RWPE2 (cell line): ENCODE measurements around the gene R3HDM2.

ENCODE experiments used
- ATAC-seq: fragments of 200-7000 bp; cut with Tn5 transposase; 3 replicates; pipeline ENCODE4 v1.9.1; 2021; ENCODE audit warnings: low read depth
- DNase-seq: peaks from one replicate; pipeline ENCODE4 v3.0.0-alpha.2; 2020; ENCODE audit warnings: low spot score
- H3K27ac ChIP-seq: fragments of 450-650 bp; 2 replicates; pipeline ENCODE4 v1.5.1; 2017; ENCODE audit warnings: mild to moderate bottlenecking; ENCODE audit not compliant: poor library complexity, severe bottlenecking
- H3K27me3 ChIP-seq: fragments of 250-450 bp; sonication (Bioruptor Pico); 2 replicates; pipeline ENCODE4 v1.5.1; 2021; ENCODE audit warnings: mild to moderate bottlenecking, moderate library complexity; ENCODE audit not compliant: insufficient read depth, poor library complexity, severe bottlenecking
- H3K36me3 ChIP-seq: fragments of 250-450 bp; sonication (Bioruptor Pico); 2 replicates; pipeline ENCODE4 v1.5.1; 2020; ENCODE audit warnings: low read depth, mild to moderate bottlenecking, moderate library complexity
- H3K4me1 ChIP-seq: fragments of 250-450 bp; sonication (Bioruptor Pico); 2 replicates; pipeline ENCODE4 v1.5.1; 2021; ENCODE audit warnings: mild to moderate bottlenecking, moderate library complexity; ENCODE audit not compliant: insufficient read depth, poor library complexity, severe bottlenecking
- H3K4me3 ChIP-seq: fragments of 250-450 bp; sonication (Bioruptor Pico); 2 replicates; pipeline ENCODE4 v1.5.1; 2021; ENCODE audit warnings: mild to moderate bottlenecking, moderate library complexity; ENCODE audit not compliant: severe bottlenecking
- H3K9me3 ChIP-seq: fragments of 250-450 bp; sonication (Bioruptor Pico); 2 replicates; pipeline ENCODE4 v1.5.1; 2021; ENCODE audit warnings: mild to moderate bottlenecking, moderate library complexity; ENCODE audit not compliant: severe bottlenecking
- CTCF ChIP-seq: fragments of 450-650 bp; IDR thresholded peaks from one replicate; pipeline ENCODE4 v1.5.1; 2017; ENCODE audit warnings: mild to moderate bottlenecking, moderate library complexity; ENCODE audit not compliant: poor library complexity, severe bottlenecking

Gene R3HDM2

GRCh38 chr12:57215668-57216013 lies 215.2 kb downstream of the R3HDM2 start:
- TF ChIP-seq CTCF = no peak
- Histone ChIP-seq H3K36me3 (no peaks in the 10 kb centered on the region), H3K27ac (no peak overlapping the region), H3K9me3 (no peaks in the 10 kb centered on the region), H3K4me3 (no peak overlapping the region), H3K4me1 (no peaks in the 10 kb centered on the region), H3K27me3 (peaks cover 60% of the 10 kb centered on the region)
- DNase-seq (no peak), ATAC-seq (no peak)

- no peak for TF ChIP-seq CTCF
- H3K4me1 ChIP-seq = no peaks in the 10 kb centered on the region
- H3K27me3 ChIP-seq = peaks cover 54% of the 10 kb centered on the region
- H3K36me3 ChIP-seq = no peaks in the 10 kb centered on the region
- DNase-seq (no peak), ATAC-seq (no peak)
- no peak overlapping the region for H3K4me3 ChIP-seq
- no peak overlapping the region for H3K27ac ChIP-seq
- H3K9me3 ChIP-seq = no peaks in the 10 kb centered on the region
Observed at GRCh38 chr12:57215065-57215464, 215.8 kb downstream of the R3HDM2 start.

- Histone ChIP-seq H3K36me3 (no peaks in the 10 kb centered on the region), H3K27ac (no peak overlapping the region), H3K4me1 (no peaks in the 10 kb centered on the region), H3K27me3 (peaks cover 47% of the 10 kb centered on the region), H3K4me3 (no peak overlapping the region), H3K9me3 (no peaks in the 10 kb centered on the region)
- ATAC-seq (peak; percentile 56), DNase-seq (no peak)
- TF ChIP-seq CTCF = peak; percentile 40
Observed at GRCh38 chr12:57214398-57214781, 216.5 kb downstream of the R3HDM2 start.

GRCh38 chr12:57213763-57214397 lies 217.0 kb downstream of the R3HDM2 start:
- DNase-seq = no peak
- Histone ChIP-seq H3K4me3 (no peak overlapping the region), H3K27me3 (peaks cover 42% of the 10 kb centered on the region), H3K27ac (no peak overlapping the region), H3K36me3 (no peaks in the 10 kb centered on the region), H3K9me3 (no peaks in the 10 kb centered on the region), H3K4me1 (no peaks in the 10 kb centered on the region)
- no peak for ATAC-seq
- TF ChIP-seq CTCF = peak; percentile 1

- TF ChIP-seq CTCF = peak; percentile 96
- Histone ChIP-seq H3K4me3 (no peak overlapping the region), H3K27me3 (peaks cover 35% of the 10 kb centered on the region), H3K4me1 (no peaks in the 10 kb centered on the region), H3K27ac (no peak overlapping the region), H3K9me3 (no peaks in the 10 kb centered on the region), H3K36me3 (no peaks in the 10 kb centered on the region)
- ATAC-seq (peak; percentile 55), DNase-seq (no peak)
Observed at GRCh38 chr12:57213058-57213715, 217.7 kb downstream of the R3HDM2 start.
